ENCODE results near the gene PAX7.
"Not testable (repeated sequence)": the region's sequence is repeated elsewhere in the genome, so short reads cannot be mapped to it uniquely, and the experiment has no call there.

The PAX7 gene

GRCh38 chr1:18761948-18762840, 131.5 kb downstream of the PAX7 start:
- no peak overlapping the region for H3K27ac ChIP-seq (ENCODE audit: low read length)
- H3K4me1 ChIP-seq (ENCODE audit: control insufficient read depth in 1 of 2, insufficient read depth in 2 of 2, low read length in 2 of 2): no peaks in the 10 kb centered on the region
- H3K36me3 ChIP-seq (ENCODE audit: control insufficient read depth in 1 of 2, insufficient read depth in 2 of 2, low read length in 2 of 2): no peaks in the 10 kb centered on the region
- H3K27me3 ChIP-seq (ENCODE audit: low read depth, low read length): no peaks in the 10 kb centered on the region
- peaks cover 0 to 2% of the 10 kb centered on the region in 2 donors for H3K9me3 ChIP-seq (ENCODE audit: control insufficient read depth in 1 of 2, low read length in 2 of 2)
- H3K4me3 ChIP-seq (ENCODE audit: low read depth in 1 of 2, low read length in 2 of 2): no peak overlapping the region

- Histone ChIP-seq H3K9me3 (ENCODE audit: control insufficient read depth in 1 of 2, low read length in 2 of 2) (no peaks in the 10 kb centered on the region), H3K36me3 (ENCODE audit: control insufficient read depth in 1 of 2, insufficient read depth in 2 of 2, low read length in 2 of 2) (no peaks in the 10 kb centered on the region), H3K4me3 (ENCODE audit: low read depth in 1 of 2, low read length in 2 of 2) (no peak overlapping the region), H3K27ac (ENCODE audit: low read length) (no peak overlapping the region), H3K27me3 (ENCODE audit: low read depth, low read length) (peaks cover 7% of the 10 kb centered on the region), H3K4me1 (ENCODE audit: control insufficient read depth in 1 of 2, insufficient read depth in 2 of 2, low read length in 2 of 2) (no peaks in the 10 kb centered on the region)
These were observed 133.7 kb downstream of the PAX7 start for GRCh38 chr1:18764362-18764761.

- Histone ChIP-seq H3K27ac (ENCODE audit: low read length) (no peak overlapping the region), H3K36me3 (ENCODE audit: control insufficient read depth in 1 of 2, insufficient read depth in 2 of 2, low read length in 2 of 2) (no peaks in the 10 kb centered on the region), H3K4me1 (ENCODE audit: control insufficient read depth in 1 of 2, insufficient read depth in 2 of 2, low read length in 2 of 2) (no peaks in the 10 kb centered on the region), H3K4me3 (ENCODE audit: low read depth in 1 of 2, low read length in 2 of 2) (no peak overlapping the region), H3K27me3 (ENCODE audit: low read depth, low read length) (peaks cover 7% of the 10 kb centered on the region), H3K9me3 (ENCODE audit: control insufficient read depth in 1 of 2, low read length in 2 of 2) (no peaks in the 10 kb centered on the region)
These were observed 135.1 kb downstream of the PAX7 start for GRCh38 chr1:18765725-18766124.

- no peaks in the 10 kb centered on the region for H3K36me3 ChIP-seq (ENCODE audit: control insufficient read depth in 1 of 2, insufficient read depth in 2 of 2, low read length in 2 of 2)
- H3K4me1 ChIP-seq (ENCODE audit: control insufficient read depth in 1 of 2, insufficient read depth in 2 of 2, low read length in 2 of 2): no peaks in the 10 kb centered on the region
- no peak overlapping the region for H3K4me3 ChIP-seq (ENCODE audit: low read depth in 1 of 2, low read length in 2 of 2)
- H3K27me3 ChIP-seq (ENCODE audit: low read depth, low read length): peaks cover 7% of the 10 kb centered on the region
- H3K27ac ChIP-seq (ENCODE audit: low read length): no peak overlapping the region
- H3K9me3 ChIP-seq (ENCODE audit: control insufficient read depth in 1 of 2, low read length in 2 of 2): no peaks in the 10 kb centered on the region
These were observed 135.7 kb downstream of the PAX7 start for GRCh38 chr1:18766328-18766727.

- H3K4me1 ChIP-seq (ENCODE audit: control insufficient read depth in 1 of 2, insufficient read depth in 2 of 2, low read length in 2 of 2); H3K4me3 ChIP-seq (ENCODE audit: low read depth in 1 of 2, low read length in 2 of 2); H3K27me3 ChIP-seq (ENCODE audit: low read depth, low read length); H3K9me3 ChIP-seq (ENCODE audit: control insufficient read depth in 1 of 2, low read length in 2 of 2); H3K36me3 ChIP-seq (ENCODE audit: control insufficient read depth in 1 of 2, insufficient read depth in 2 of 2, low read length in 2 of 2); H3K27ac ChIP-seq (ENCODE audit: low read length): not testable (repeated sequence)
These were observed 136.9 kb downstream of the PAX7 start for GRCh38 chr1:18767576-18767975.

- H3K27ac ChIP-seq (ENCODE audit: low read length): no peak overlapping the region
- no peaks in the 10 kb centered on the region for H3K4me1 ChIP-seq (ENCODE audit: control insufficient read depth in 1 of 2, insufficient read depth in 2 of 2, low read length in 2 of 2)
- H3K4me3 ChIP-seq (ENCODE audit: low read depth in 1 of 2, low read length in 2 of 2): no peak overlapping the region
- peaks cover 7% of the 10 kb centered on the region for H3K27me3 ChIP-seq (ENCODE audit: low read depth, low read length)
- no peaks in the 10 kb centered on the region for H3K9me3 ChIP-seq (ENCODE audit: control insufficient read depth in 1 of 2, low read length in 2 of 2)
- H3K36me3 ChIP-seq (ENCODE audit: control insufficient read depth in 1 of 2, insufficient read depth in 2 of 2, low read length in 2 of 2): no peaks in the 10 kb centered on the region
These were observed 137.4 kb downstream of the PAX7 start for GRCh38 chr1:18768086-18768485.

GRCh38 chr1:18769140-18769539, 138.5 kb downstream of the PAX7 start:
- no peaks in the 10 kb centered on the region for H3K36me3 ChIP-seq (ENCODE audit: control insufficient read depth in 1 of 2, insufficient read depth in 2 of 2, low read length in 2 of 2)
- no peak overlapping the region for H3K27ac ChIP-seq (ENCODE audit: low read length)
- H3K9me3 ChIP-seq (ENCODE audit: control insufficient read depth in 1 of 2, low read length in 2 of 2): no peaks in the 10 kb centered on the region
- peaks cover 7% of the 10 kb centered on the region for H3K27me3 ChIP-seq (ENCODE audit: low read depth, low read length)
- no peaks in the 10 kb centered on the region for H3K4me1 ChIP-seq (ENCODE audit: control insufficient read depth in 1 of 2, insufficient read depth in 2 of 2, low read length in 2 of 2)
- H3K4me3 ChIP-seq (ENCODE audit: low read depth in 1 of 2, low read length in 2 of 2): no peak overlapping the region

GRCh38 chr1:18770799-18771198, 140.2 kb downstream of the PAX7 start:
- Histone ChIP-seq H3K27ac (ENCODE audit: low read length) (no peak overlapping the region), H3K4me1 (ENCODE audit: control insufficient read depth in 1 of 2, insufficient read depth in 2 of 2, low read length in 2 of 2) (no peaks in the 10 kb centered on the region), H3K4me3 (ENCODE audit: low read depth in 1 of 2, low read length in 2 of 2) (no peak overlapping the region), H3K27me3 (ENCODE audit: low read depth, low read length) (peaks cover 7% of the 10 kb centered on the region), H3K9me3 (ENCODE audit: control insufficient read depth in 1 of 2, low read length in 2 of 2) (no peaks in the 10 kb centered on the region), H3K36me3 (ENCODE audit: control insufficient read depth in 1 of 2, insufficient read depth in 2 of 2, low read length in 2 of 2) (no peaks in the 10 kb centered on the region)

GRCh38 chr1:18773753-18774152, 143.1 kb downstream of the PAX7 start:
- H3K4me1 ChIP-seq (ENCODE audit: control insufficient read depth in 1 of 2, insufficient read depth in 2 of 2, low read length in 2 of 2): no peaks in the 10 kb centered on the region
- no peaks in the 10 kb centered on the region for H3K36me3 ChIP-seq (ENCODE audit: control insufficient read depth in 1 of 2, insufficient read depth in 2 of 2, low read length in 2 of 2)
- peaks cover 3% of the 10 kb centered on the region for H3K27me3 ChIP-seq (ENCODE audit: low read depth, low read length)
- no peak overlapping the region for H3K27ac ChIP-seq (ENCODE audit: low read length)
- H3K4me3 ChIP-seq (ENCODE audit: low read depth in 1 of 2, low read length in 2 of 2): no peak overlapping the region
- H3K9me3 ChIP-seq (ENCODE audit: control insufficient read depth in 1 of 2, low read length in 2 of 2): no peaks in the 10 kb centered on the region

GRCh38 chr1:18775341-18775740, 144.7 kb downstream of the PAX7 start:
- no peak overlapping the region for H3K4me3 ChIP-seq (ENCODE audit: low read depth in 1 of 2, low read length in 2 of 2)
- no peak overlapping the region for H3K27ac ChIP-seq (ENCODE audit: low read length)
- no peaks in the 10 kb centered on the region for H3K9me3 ChIP-seq (ENCODE audit: control insufficient read depth in 1 of 2, low read length in 2 of 2)
- H3K27me3 ChIP-seq (ENCODE audit: low read depth, low read length): no peaks in the 10 kb centered on the region
- H3K36me3 ChIP-seq (ENCODE audit: control insufficient read depth in 1 of 2, insufficient read depth in 2 of 2, low read length in 2 of 2): no peaks in the 10 kb centered on the region
- H3K4me1 ChIP-seq (ENCODE audit: control insufficient read depth in 1 of 2, insufficient read depth in 2 of 2, low read length in 2 of 2): no peaks in the 10 kb centered on the region

GRCh38 chr1:18776777-18777176, 146.1 kb downstream of the PAX7 start:
- Histone ChIP-seq H3K4me3 (ENCODE audit: low read depth in 1 of 2, low read length in 2 of 2) (no peak overlapping the region), H3K36me3 (ENCODE audit: control insufficient read depth in 1 of 2, insufficient read depth in 2 of 2, low read length in 2 of 2) (no peaks in the 10 kb centered on the region), H3K9me3 (ENCODE audit: control insufficient read depth in 1 of 2, low read length in 2 of 2) (no peaks in the 10 kb centered on the region), H3K4me1 (ENCODE audit: control insufficient read depth in 1 of 2, insufficient read depth in 2 of 2, low read length in 2 of 2) (no peaks in the 10 kb centered on the region), H3K27ac (ENCODE audit: low read length) (no peak overlapping the region), H3K27me3 (ENCODE audit: low read depth, low read length) (no peaks in the 10 kb centered on the region)

- Histone ChIP-seq H3K4me3 (ENCODE audit: low read depth in 1 of 2, low read length in 2 of 2) (no peak overlapping the region), H3K27me3 (ENCODE audit: low read depth, low read length) (no peaks in the 10 kb centered on the region), H3K36me3 (ENCODE audit: control insufficient read depth in 1 of 2, insufficient read depth in 2 of 2, low read length in 2 of 2) (no peaks in the 10 kb centered on the region), H3K27ac (ENCODE audit: low read length) (no peak overlapping the region), H3K9me3 (ENCODE audit: control insufficient read depth in 1 of 2, low read length in 2 of 2) (no peaks in the 10 kb centered on the region), H3K4me1 (ENCODE audit: control insufficient read depth in 1 of 2, insufficient read depth in 2 of 2, low read length in 2 of 2) (no peaks in the 10 kb centered on the region)
These were observed 147.8 kb downstream of the PAX7 start for GRCh38 chr1:18778437-18778836.
